Stimulated activated naive CD8-positive, alpha-beta T cell treated with anti-CD3 and anti-CD28 coated beads, Interleukin-15, amount 100 ng/mL, for 72 hours (primary cell): ENCODE results near the gene COL6A5.

Experiments used
- ATAC-seq: fragments of 150-1000 bp; cut with Tn5 transposase; 2 replicates; pipeline ENCODE4 v1.10.0; 2021; ENCODE audit warnings: mild to moderate bottlenecking, moderate library complexity
- DNase-seq, 2 donors: peaks; one replicate each; pipeline ENCODE4 v3.0.0; 2021 to 2022
- H3K27ac Mint-ChIP-seq, 2 donors: one replicate each; pipeline ENCODE4 v1.8.0; 2022; ENCODE audit warnings: mild to moderate bottlenecking in 2 of 2, mixed read lengths in 2 of 2, moderate library complexity in 2 of 2
- H3K27me3 Mint-ChIP-seq: one replicate; pipeline ENCODE4 v1.8.0; 2022; ENCODE audit warnings: mixed read lengths
- H3K4me1 Mint-ChIP-seq: one replicate; pipeline ENCODE4 v1.8.0; 2022; ENCODE audit warnings: mild to moderate bottlenecking, mixed read lengths
- H3K4me3 Mint-ChIP-seq, 2 donors: one replicate each; pipeline ENCODE4 v1.8.0; 2022; ENCODE audit warnings: mild to moderate bottlenecking in 2 of 2, mixed read lengths in 2 of 2, moderate library complexity in 1 of 2
- H3K9me3 Mint-ChIP-seq, 2 donors: one replicate each; pipeline ENCODE4 v1.8.0; 2022; ENCODE audit warnings: mixed read lengths in 2 of 2

COL6A5 gene

GRCh38 chr3:130374908-130375307, 29.4 kb downstream of the COL6A5 start:
- no peak overlapping the region for H3K27ac Mint-ChIP-seq
- no peak for DNase-seq
- H3K27me3 Mint-ChIP-seq, result no peaks in the 10 kb centered on the region
- ATAC-seq, result no peak
- H3K9me3 Mint-ChIP-seq, result peaks cover 0 to 15% of the 10 kb centered on the region in 2 donors
- no peak overlapping the region for H3K4me3 Mint-ChIP-seq
- no peaks in the 10 kb centered on the region for H3K4me1 Mint-ChIP-seq

- DNase-seq (no peak), ATAC-seq (no peak)
- no peak overlapping the region for H3K27ac Mint-ChIP-seq
- H3K27me3 Mint-ChIP-seq, result no peaks in the 10 kb centered on the region
- peaks cover 0 to 15% of the 10 kb centered on the region in 2 donors for H3K9me3 Mint-ChIP-seq
- H3K4me1 Mint-ChIP-seq, result no peaks in the 10 kb centered on the region
- no peak overlapping the region for H3K4me3 Mint-ChIP-seq
Measured at GRCh38 chr3:130377960-130378676, 32.6 kb downstream of the COL6A5 start.

- H3K27me3 Mint-ChIP-seq, result no peaks in the 10 kb centered on the region
- H3K4me3 Mint-ChIP-seq, result no peak overlapping the region
- no peaks in the 10 kb centered on the region for H3K4me1 Mint-ChIP-seq
- DNase-seq, result no peak
- H3K27ac Mint-ChIP-seq, result no peak overlapping the region
- ATAC-seq, result no peak
- peaks cover 0 to 15% of the 10 kb centered on the region in 2 donors for H3K9me3 Mint-ChIP-seq
Measured at GRCh38 chr3:130378677-130379191, 33.3 kb downstream of the COL6A5 start.

GRCh38 chr3:130379274-130379673, 33.8 kb downstream of the COL6A5 start:
- ATAC-seq (no peak), DNase-seq (no peak)
- no peak overlapping the region for H3K27ac Mint-ChIP-seq
- H3K27me3 Mint-ChIP-seq, result no peaks in the 10 kb centered on the region
- H3K4me1 Mint-ChIP-seq, result no peaks in the 10 kb centered on the region
- H3K9me3 Mint-ChIP-seq, result peaks cover 0 to 15% of the 10 kb centered on the region in 2 donors
- no peak overlapping the region for H3K4me3 Mint-ChIP-seq

GRCh38 chr3:130380398-130380797, 34.9 kb downstream of the COL6A5 start:
- peaks cover 8% of the 10 kb centered on the region for H3K27me3 Mint-ChIP-seq
- peaks cover 0 to 15% of the 10 kb centered on the region in 2 donors for H3K9me3 Mint-ChIP-seq
- H3K4me1 Mint-ChIP-seq, result no peaks in the 10 kb centered on the region

GRCh38 chr3:130383424-130383823, 38.0 kb downstream of the COL6A5 start:
- Mint-ChIP-seq H3K4me3 (no peak overlapping the region), H3K27ac (no peak overlapping the region), H3K4me1 (no peaks in the 10 kb centered on the region), H3K9me3 (peaks cover 0 to 7% of the 10 kb centered on the region in 2 donors), H3K27me3 (peaks cover 8% of the 10 kb centered on the region)
- DNase-seq (no peak), ATAC-seq (no peak)

More at GRCh38 chr3:130380398-130380797, 34.9 kb downstream of the COL6A5 start:
- ATAC-seq, result no peak
- DNase-seq, result no peak
- Mint-ChIP-seq H3K4me3 (no peak overlapping the region), H3K27ac (peak overlapping the region in 1 of 2 donors; percentile 47)

- no peaks in the 10 kb centered on the region for H3K9me3 Mint-ChIP-seq
- no peak for DNase-seq
- peaks cover 8% of the 10 kb centered on the region for H3K27me3 Mint-ChIP-seq
- H3K27ac Mint-ChIP-seq, result no peak overlapping the region
- H3K4me3 Mint-ChIP-seq, result no peak overlapping the region
- H3K4me1 Mint-ChIP-seq, result no peaks in the 10 kb centered on the region
- ATAC-seq, result no peak
Measured at GRCh38 chr3:130384476-130385025, 39.1 kb downstream of the COL6A5 start.

GRCh38 chr3:130386604-130387263, 41.3 kb downstream of the COL6A5 start:
- Mint-ChIP-seq H3K27ac (no peak overlapping the region), H3K4me3 (no peak overlapping the region), H3K4me1 (no peaks in the 10 kb centered on the region), H3K9me3 (no peaks in the 10 kb centered on the region), H3K27me3 (peaks cover 8% of the 10 kb centered on the region)
- ATAC-seq, result no peak
- DNase-seq, result no peak

- DNase-seq, result no peak
- peaks cover 13% of the 10 kb centered on the region for H3K27me3 Mint-ChIP-seq
- no peak overlapping the region for H3K27ac Mint-ChIP-seq
- no peak for ATAC-seq
- no peaks in the 10 kb centered on the region for H3K9me3 Mint-ChIP-seq
- no peaks in the 10 kb centered on the region for H3K4me1 Mint-ChIP-seq
- no peak overlapping the region for H3K4me3 Mint-ChIP-seq
Measured at GRCh38 chr3:130389743-130390478, 44.4 kb downstream of the COL6A5 start.

- no peak for DNase-seq
- H3K9me3 Mint-ChIP-seq, result no peaks in the 10 kb centered on the region
- H3K4me1 Mint-ChIP-seq, result no peaks in the 10 kb centered on the region
Measured at GRCh38 chr3:130392266-130392665, 46.8 kb downstream of the COL6A5 start.

GRCh38 chr3:130393594-130393993, 48.1 kb downstream of the COL6A5 start:
- ATAC-seq (no peak), DNase-seq (no peak)
- Mint-ChIP-seq H3K4me3 (no peak overlapping the region), H3K27ac (no peak overlapping the region), H3K4me1 (no peaks in the 10 kb centered on the region), H3K27me3 (peaks cover 8% of the 10 kb centered on the region), H3K9me3 (no peaks in the 10 kb centered on the region)

More at GRCh38 chr3:130392266-130392665, 46.8 kb downstream of the COL6A5 start:
- ATAC-seq, result no peak
- peaks cover 8% of the 10 kb centered on the region for H3K27me3 Mint-ChIP-seq
- peak overlapping the region in 1 of 2 donors; percentile 61 for H3K27ac Mint-ChIP-seq
- H3K4me3 Mint-ChIP-seq, result no peak overlapping the region

GRCh38 chr3:130395331-130395730, 49.9 kb downstream of the COL6A5 start:
- DNase-seq (no peak), ATAC-seq (no peak)
- no peak overlapping the region for H3K4me3 Mint-ChIP-seq
- no peak overlapping the region for H3K27ac Mint-ChIP-seq
- H3K4me1 Mint-ChIP-seq, result no peaks in the 10 kb centered on the region
- no peaks in the 10 kb centered on the region for H3K9me3 Mint-ChIP-seq
- peaks cover 8% of the 10 kb centered on the region for H3K27me3 Mint-ChIP-seq

GRCh38 chr3:130395916-130396315, 50.4 kb downstream of the COL6A5 start:
- DNase-seq (no peak), ATAC-seq (no peak)
- H3K27ac Mint-ChIP-seq, result no peak overlapping the region
- H3K4me3 Mint-ChIP-seq, result no peak overlapping the region
- no peaks in the 10 kb centered on the region for H3K4me1 Mint-ChIP-seq
- no peaks in the 10 kb centered on the region for H3K9me3 Mint-ChIP-seq
- H3K27me3 Mint-ChIP-seq, result peaks cover 11% of the 10 kb centered on the region

GRCh38 chr3:130404401-130404800, 58.9 kb downstream of the COL6A5 start:
- no peak overlapping the region for H3K4me3 Mint-ChIP-seq
- H3K4me1 Mint-ChIP-seq, result no peaks in the 10 kb centered on the region

GRCh38 chr3:130405956-130406355, 60.5 kb downstream of the COL6A5 start:
- peaks cover 25% of the 10 kb centered on the region for H3K27me3 Mint-ChIP-seq
- H3K4me1 Mint-ChIP-seq, result no peaks in the 10 kb centered on the region
- peaks cover 9 to 32% of the 10 kb centered on the region in 2 donors for H3K9me3 Mint-ChIP-seq
- ATAC-seq (no peak), DNase-seq (no peak)
- no peak overlapping the region for H3K27ac Mint-ChIP-seq
- no peak overlapping the region for H3K4me3 Mint-ChIP-seq

More at GRCh38 chr3:130404401-130404800, 58.9 kb downstream of the COL6A5 start:
- ATAC-seq, result no peak
- Mint-ChIP-seq H3K27me3 (peaks cover 24% of the 10 kb centered on the region), H3K9me3 (peaks cover 9 to 23% of the 10 kb centered on the region in 2 donors), H3K27ac (no peak overlapping the region)
- no peak for DNase-seq
